ENCODE measurements around the gene UBALD2. TPM values are rescaled to one million over a fixed set of nuclear protein-coding genes. Genes with fewer than 3 reads are reported as not detected.

Gene UBALD2
- total and polyA plus RNA-seq, 2 of the 13 experiments (the other 11 are each of a cell fraction or from before 2014, with no cell fraction given) = 3.3 to 89.7 TPM

- no peak for TF ChIP-seq FOXA1 (IDR thresholded peaks at IDR 0.05)
- TF ChIP-seq FOXA1 (CRISPR knock-in tag; IDR thresholded peaks at IDR 0.05) = no peak; the same call in 1 of the 2 replicates
- TF ChIP-seq ZNF678 (CRISPR knock-in tag; IDR thresholded peaks at IDR 0.05) = no peak
- peak; percentile 55; a peak in 2 of 4 replicates for TF ChIP-seq POLR2A (IDR thresholded peaks at IDR 0.05; ENCODE audit: insufficient read depth in 1 of 2, low read depth in 2 of 2, low read length in 2 of 2)
- no peak for TF ChIP-seq AGO2 (optimal IDR thresholded peaks at IDR 0.05; ENCODE audit: low read depth, low read length)
- TF ChIP-seq GPBP1L1 (CRISPR knock-in tag; IDR thresholded peaks at IDR 0.05) = no peak
- TF ChIP-seq CREBL2 (CRISPR knock-in tag; IDR thresholded peaks at IDR 0.05; ENCODE audit: borderline replicate concordance) = no peak
- TF ChIP-seq STAG1 (CRISPR knock-in tag; IDR thresholded peaks at IDR 0.05) = no peak
- TF ChIP-seq TMF1 (CRISPR knock-in tag; IDR thresholded peaks at IDR 0.05; ENCODE audit: low read depth) = peak; percentile 59; the same call in 1 of the 2 replicates
- TF ChIP-seq TFDP1 (CRISPR knock-in tag; IDR thresholded peaks at IDR 0.05; ENCODE audit: borderline replicate concordance) = peak; percentile 73; the same call in 1 of the 2 replicates
- TF ChIP-seq HMG20B (CRISPR knock-in tag; conservative IDR thresholded peaks at IDR 0.05) = no peak
- TF ChIP-seq IKZF5 (CRISPR knock-in tag; IDR thresholded peaks at IDR 0.05) = peak; percentile 49; the same call in 1 of the 2 replicates
- no peak for TF ChIP-seq RERE (CRISPR knock-in tag; IDR thresholded peaks at IDR 0.05; ENCODE audit: low read depth)
- no peak for TF ChIP-seq TCF12 (IDR thresholded peaks at IDR 0.05)
- 0 out of 2 replicates have a peak, but pooled peaks have one; percentile 66 for TF ChIP-seq TCF12 (CRISPR knock-in tag; IDR thresholded peaks at IDR 0.05)
- no peak for TF ChIP-seq SNRNP70 (IDR thresholded peaks at IDR 0.05; ENCODE audit: low read depth, low read length)
- no peak for TF ChIP-seq KLF9 (CRISPR knock-in tag; IDR thresholded peaks at IDR 0.05; ENCODE audit: low read depth)
Observed at GRCh38 chr17:76264755-76265623, at the start of gene UBALD2 (continued).

Measured in HepG2 (cell line).